Measurements from ENCODE around the gene FAM184A. TPM values are rescaled to one million over a fixed set of nuclear protein-coding genes. Genes with fewer than 3 reads are reported as not detected.

FAM184A gene
- total and polyA plus RNA-seq, 2 of the 13 experiments (the other 11 are each of a cell fraction or from before 2014, with no cell fraction given), result 7.0 to 18.0 TPM

GRCh38 chr6:119078376-119079282, at the start of gene FAM184A (continued):
- TF ChIP-seq ATF3 (CRISPR knock-in tag; IDR thresholded peaks at IDR 0.05) (no peak; the same call in 1 of the 2 replicates), ZBTB10 (CRISPR knock-in tag; IDR thresholded peaks at IDR 0.05; ENCODE audit: borderline replicate concordance) (peak; percentile 30; the same call in 1 of the 2 replicates), PHF21A (CRISPR knock-in tag; IDR thresholded peaks at IDR 0.05) (0 out of 2 replicates have a peak, but pooled peaks have one; percentile 8), ZNF646 (CRISPR knock-in tag; IDR thresholded peaks at IDR 0.05) (no peak), ARID4A (CRISPR knock-in tag; IDR thresholded peaks at IDR 0.05; ENCODE audit: borderline replicate concordance) (peak; percentile 60), PRDM10 (CRISPR knock-in tag; IDR thresholded peaks at IDR 0.05; ENCODE audit: low read depth) (peak; percentile 46; the same call in 1 of the 2 replicates), ADNP (CRISPR knock-in tag; IDR thresholded peaks at IDR 0.05) (no peak), ZNF556 (CRISPR knock-in tag; IDR thresholded peaks at IDR 0.05; ENCODE audit: borderline replicate concordance) (no peak)
